ENCODE results near the gene ME2. TPM values are rescaled to one million over a fixed set of nuclear protein-coding genes. Genes with fewer than 3 reads are reported as not detected.

Gene ME2
- total and polyA plus RNA-seq, 2 of the 8 experiments (the other 6 are each of a cell fraction or from before 2014, with no cell fraction given) = 54.7 to 66.9 TPM

- TF ChIP-seq CHD7 (IDR thresholded peaks at IDR 0.05; ENCODE audit: insufficient replicate concordance, low read length) (no peak), NRF1 (IDR thresholded peaks at IDR 0.05; ENCODE audit: low read depth, low read length) (no peak), CREB1 (IDR thresholded peaks at IDR 0.05) (no peak), RAD21 (IDR thresholded peaks at IDR 0.05 in 1 of 2, conservative IDR thresholded peaks at IDR 0.05 in 1 of 2; ENCODE audit: low read depth in 2 of 2, low read length in 2 of 2) (no peak), E2F6 (IDR thresholded peaks at IDR 0.05) (no peak)
Measured at GRCh38 chr18:50987261-50987660, 108.3 kb downstream of the ME2 start (continued).

Measured in H1 (cell line).